ENCODE results near the gene HNRNPH1.

- TF ChIP-seq CTCF (IDR thresholded peaks at IDR 0.05; ENCODE audit: control extremely low read depth in 1 of 3, insufficient read depth in 1 of 3, low read depth in 1 of 3, low read length in 3 of 3): no peak
- no peak for TF ChIP-seq ATF3 (IDR thresholded peaks at IDR 0.05; ENCODE audit: insufficient read depth, low read depth, low read length)
- TF ChIP-seq POLR2AphosphoS5 (IDR thresholded peaks at IDR 0.05; ENCODE audit: low read depth, low read length): no peak
Measured at GRCh38 chr5:179619776-179620175, 3.7 kb downstream of the HNRNPH1 start.

Measured in H1 (cell line).